GM10266 (cell line): ENCODE results near the gene NDUFS8.

Source experiments
- DNase-seq: peaks from one replicate; pipeline ENCODE4 v3.0.0; 2012; ENCODE audit errors: extremely low spot score
- CTCF ChIP-seq: IDR thresholded peaks from 2 replicates; pipeline ENCODE4 v1.5.1; 2012; ENCODE audit warnings: mild to moderate bottlenecking, low read depth; ENCODE audit not compliant: control insufficient read depth, insufficient read depth; ENCODE audit errors: missing control alignments

Gene NDUFS8

GRCh38 chr11:67996051-67996450 is 34.4 kb upstream of the NDUFS8 start:
- TF ChIP-seq CTCF = no peak
- DNase-seq = no peak

GRCh38 chr11:67996622-67997474 is 33.6 kb upstream of the NDUFS8 start:
- DNase-seq = no peak
- no peak for TF ChIP-seq CTCF

- no peak for DNase-seq
- TF ChIP-seq CTCF = no peak
These were observed 33.0 kb upstream of the NDUFS8 start for GRCh38 chr11:67997475-67997921.

GRCh38 chr11:67998150-67999045 is 32.1 kb upstream of the NDUFS8 start:
- DNase-seq = no peak
- TF ChIP-seq CTCF = no peak

- no peak for DNase-seq
- no peak for TF ChIP-seq CTCF
These were observed 31.3 kb upstream of the NDUFS8 start for GRCh38 chr11:67999201-67999629.

- no peak for DNase-seq
These were observed 30.8 kb upstream of the NDUFS8 start for GRCh38 chr11:67999704-68000103.

More at GRCh38 chr11:67999704-68000103, 30.8 kb upstream of the NDUFS8 start:
- no peak for TF ChIP-seq CTCF
